ENCODE measurements around the gene MGAT3. TPM values are rescaled to one million over a fixed set of nuclear protein-coding genes. Genes with fewer than 3 reads are reported as not detected.

The MGAT3 gene
- total RNA-seq, 1 donor = not detected

GRCh38 chr22:39430576-39431150, 26.1 kb upstream of the MGAT3 start:
- H3K36me3 ChIP-seq (ENCODE audit: insufficient read depth, low read length) = peaks cover 34% of the 10 kb centered on the region
- H3K27ac ChIP-seq (ENCODE audit: low read depth, low read length) = peak overlapping the region; percentile 86

GRCh38 chr22:39431216-39431801, 25.5 kb upstream of the MGAT3 start:
- peak; percentile 81 for DNase-seq (ENCODE audit: insufficient read length, low spot score, missing footprints)
- H3K27ac ChIP-seq (ENCODE audit: low read depth, low read length) = peak overlapping the region; percentile 86
- peaks cover 14% of the 10 kb centered on the region for H3K4me1 ChIP-seq (ENCODE audit: insufficient read depth, low read length)
- H4K20me1 ChIP-seq (ENCODE audit: insufficient read depth, low read length) = no peaks in the 10 kb centered on the region
- H3K27me3 ChIP-seq (ENCODE audit: insufficient read depth, low read length) = no peaks in the 10 kb centered on the region
- no peaks in the 10 kb centered on the region for H3K9me3 ChIP-seq (ENCODE audit: low read depth, low read length)
- no peaks in the 10 kb centered on the region for H3K79me2 ChIP-seq (ENCODE audit: insufficient read depth, low read length)
- no peak overlapping the region for H3K4me2 ChIP-seq (ENCODE audit: insufficient read depth, low read length)
- no peak for TF ChIP-seq CTCF (IDR thresholded peaks at IDR 0.05; ENCODE audit: extremely low read depth, low read depth, low read length)
- H2AFZ ChIP-seq (ENCODE audit: low read length) = peak overlapping the region; percentile 80
- H3K36me3 ChIP-seq (ENCODE audit: insufficient read depth, low read length) = peaks cover 31% of the 10 kb centered on the region
- H3K4me3 ChIP-seq (ENCODE audit: insufficient read depth, low read length) = no peak overlapping the region

More at GRCh38 chr22:39430576-39431150, 26.1 kb upstream of the MGAT3 start:
- Histone ChIP-seq H3K4me2 (ENCODE audit: insufficient read depth, low read length) (no peak overlapping the region), H3K4me3 (ENCODE audit: insufficient read depth, low read length) (no peak overlapping the region), H3K27me3 (ENCODE audit: insufficient read depth, low read length) (no peaks in the 10 kb centered on the region), H4K20me1 (ENCODE audit: insufficient read depth, low read length) (no peaks in the 10 kb centered on the region), H3K79me2 (ENCODE audit: insufficient read depth, low read length) (no peaks in the 10 kb centered on the region), H2AFZ (ENCODE audit: low read length) (no peak overlapping the region), H3K9me3 (ENCODE audit: low read depth, low read length) (no peaks in the 10 kb centered on the region), H3K4me1 (ENCODE audit: insufficient read depth, low read length) (peaks cover 14% of the 10 kb centered on the region)
- DNase-seq (ENCODE audit: insufficient read length, low spot score, missing footprints) = peak; percentile 34
- TF ChIP-seq CTCF (IDR thresholded peaks at IDR 0.05; ENCODE audit: extremely low read depth, low read depth, low read length) = no peak

DNA sequence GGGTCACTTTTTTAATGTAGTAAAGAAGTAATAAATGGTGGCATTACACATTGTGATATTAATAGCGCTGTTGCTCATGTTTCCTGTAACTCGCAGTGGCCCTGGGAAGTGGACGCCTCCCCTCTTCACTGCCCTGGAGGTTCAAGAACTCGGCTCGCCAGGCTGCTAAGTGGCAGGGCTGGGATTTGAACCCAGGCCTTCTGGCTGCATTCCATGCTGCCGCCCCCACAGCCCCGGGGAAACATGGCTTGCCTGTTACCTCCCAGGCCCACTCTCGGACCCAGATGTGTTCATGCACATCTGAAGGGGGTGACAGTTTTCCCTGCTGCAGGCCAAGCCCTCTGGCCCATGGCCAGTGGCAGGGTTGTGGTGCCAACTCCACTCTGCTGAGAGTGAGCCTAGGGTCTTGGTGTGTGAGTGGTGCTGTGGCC, 25.0 kb upstream of the MGAT3 start:
- Histone ChIP-seq H3K79me2 (ENCODE audit: insufficient read depth, low read length) (no peaks in the 10 kb centered on the region), H3K27ac (ENCODE audit: low read depth, low read length) (peak overlapping the region; percentile 86), H4K20me1 (ENCODE audit: insufficient read depth, low read length) (no peaks in the 10 kb centered on the region), H3K36me3 (ENCODE audit: insufficient read depth, low read length) (peaks cover 26% of the 10 kb centered on the region), H2AFZ (ENCODE audit: low read length) (peak overlapping the region; percentile 80), H3K4me3 (ENCODE audit: insufficient read depth, low read length) (no peak overlapping the region), H3K4me2 (ENCODE audit: insufficient read depth, low read length) (no peak overlapping the region), H3K27me3 (ENCODE audit: insufficient read depth, low read length) (no peaks in the 10 kb centered on the region), H3K9me3 (ENCODE audit: low read depth, low read length) (no peaks in the 10 kb centered on the region), H3K4me1 (ENCODE audit: insufficient read depth, low read length) (peaks cover 14% of the 10 kb centered on the region)
- DNase-seq (ENCODE audit: insufficient read length, low spot score, missing footprints) = peak; percentile 88
- TF ChIP-seq CTCF (IDR thresholded peaks at IDR 0.05; ENCODE audit: extremely low read depth, low read depth, low read length) = no peak

DNA sequence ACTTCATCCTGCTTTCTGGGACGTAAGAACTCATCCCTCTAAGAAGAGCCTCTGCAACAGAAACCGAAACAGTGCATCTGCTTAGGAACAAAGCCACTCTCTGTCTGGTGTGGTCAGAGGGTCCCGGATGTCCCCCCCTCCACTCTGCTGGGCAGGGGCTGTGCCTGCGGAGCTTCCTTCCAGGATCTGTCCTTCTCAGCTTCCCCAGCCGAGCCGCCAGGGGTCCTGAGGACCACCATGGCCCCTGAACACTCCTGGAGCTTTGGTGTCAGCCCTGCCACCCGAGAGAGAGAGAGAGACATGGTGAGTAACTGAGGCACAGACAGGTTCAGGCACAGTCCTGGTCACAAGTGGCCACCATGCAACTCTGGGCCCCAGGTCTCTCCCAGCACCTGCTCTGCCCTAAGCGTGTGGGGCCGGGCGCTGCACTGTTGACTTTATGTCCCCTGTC, 24.4 kb upstream of the MGAT3 start:
- peak overlapping the region; percentile 86 for H3K27ac ChIP-seq (ENCODE audit: low read depth, low read length)
- H3K4me2 ChIP-seq (ENCODE audit: insufficient read depth, low read length) = no peak overlapping the region
- no peak overlapping the region for H3K4me3 ChIP-seq (ENCODE audit: insufficient read depth, low read length)
- no peaks in the 10 kb centered on the region for H3K27me3 ChIP-seq (ENCODE audit: insufficient read depth, low read length)
- H3K79me2 ChIP-seq (ENCODE audit: insufficient read depth, low read length) = no peaks in the 10 kb centered on the region
- no peak for TF ChIP-seq CTCF (IDR thresholded peaks at IDR 0.05; ENCODE audit: extremely low read depth, low read depth, low read length)
- no peaks in the 10 kb centered on the region for H4K20me1 ChIP-seq (ENCODE audit: insufficient read depth, low read length)
- peaks cover 21% of the 10 kb centered on the region for H3K36me3 ChIP-seq (ENCODE audit: insufficient read depth, low read length)
- no peaks in the 10 kb centered on the region for H3K9me3 ChIP-seq (ENCODE audit: low read depth, low read length)
- H3K4me1 ChIP-seq (ENCODE audit: insufficient read depth, low read length) = peaks cover 15% of the 10 kb centered on the region
- no peak overlapping the region for H2AFZ ChIP-seq (ENCODE audit: low read length)
- DNase-seq (ENCODE audit: insufficient read length, low spot score, missing footprints) = no peak

Measured in osteoblast (primary cell).